Neural cell (in vitro differentiated cells): Measurements from ENCODE around the gene CYB5R3. TPM values are rescaled to one million over a fixed set of nuclear protein-coding genes. Genes with fewer than 3 reads are reported as not detected.

ENCODE experiments used
- H2AFZ ChIP-seq: fragments of 200-600, 300-800 bp; sonication (generic), shearing (Covaris generic); 2 replicates; pipeline ENCODE4 v1.6.0; 2014; ENCODE audit warnings: low read depth, mild to moderate bottlenecking, antibody characterized with exemption, low read length, moderate library complexity
- H3F3A ChIP-seq: fragments of 200-600 bp; shearing (Covaris generic); 2 replicates; pipeline ENCODE4 v1.6.1; 2016; ENCODE audit warnings: mild to moderate bottlenecking, moderate library complexity, mixed read lengths, antibody characterized with exemption, low read length; ENCODE audit not compliant: insufficient read depth, poor library complexity, severe bottlenecking
- H3K27ac ChIP-seq: fragments of 200-600, 300-800 bp; sonication (generic), shearing (Covaris generic); 2 replicates; pipeline ENCODE4 v1.5.1; 2014; ENCODE audit warnings: mild to moderate bottlenecking, low read length, moderate library complexity
- H3K27me3 ChIP-seq: fragments of 300-800, 200-600 bp; sonication (generic), shearing (Covaris generic); 2 replicates; pipeline ENCODE4 v1.6.0; 2014; ENCODE audit warnings: mild to moderate bottlenecking, low read depth, low read length, moderate library complexity; ENCODE audit not compliant: insufficient read depth
- H3K36me3 ChIP-seq: fragments of 300-800, 200-600 bp; sonication (generic), shearing (Covaris generic); 2 replicates; pipeline ENCODE4 v1.5.1; 2014; ENCODE audit warnings: mild to moderate bottlenecking, antibody characterized with exemption, low read length, moderate library complexity; ENCODE audit not compliant: insufficient read depth
- H3K4me2 ChIP-seq: fragments of 300-800, 200-600 bp; sonication (generic), shearing (Covaris generic); 2 replicates; pipeline ENCODE4 v1.6.0; 2014; ENCODE audit warnings: mild to moderate bottlenecking, low read length
- H3K4me3 ChIP-seq: fragments of 300-800, 200-600 bp; sonication (generic), shearing (Covaris generic); 2 replicates; pipeline ENCODE4 v1.5.1; 2014; ENCODE audit warnings: mild to moderate bottlenecking, low read length, moderate library complexity
- H3K79me2 ChIP-seq: fragments of 200-600 bp; shearing (Covaris generic); replicated peaks from 2 replicates; pipeline ENCODE4 v1.6.0; 2014; ENCODE audit warnings: mild to moderate bottlenecking, low read length, moderate library complexity; ENCODE audit not compliant: insufficient read depth
- H3K9ac ChIP-seq: fragments of 300-800, 200-600 bp; sonication (generic), shearing (Covaris generic); 2 replicates; pipeline ENCODE4 v1.6.1; 2016; ENCODE audit warnings: mild to moderate bottlenecking, low read length, mixed read lengths
- H3K9me2 ChIP-seq: fragments of 200-600 bp; shearing (Covaris generic); 2 replicates; pipeline ENCODE4 v1.6.1; 2016; ENCODE audit warnings: mild to moderate bottlenecking, low read length, mixed read lengths; ENCODE audit not compliant: insufficient read depth
- H3K9me3 ChIP-seq: fragments of 200-600, 300-800 bp; sonication (generic), shearing (Covaris generic); 2 replicates; pipeline ENCODE4 v1.6.1; 2016; ENCODE audit warnings: mild to moderate bottlenecking, mixed run types, low read length, moderate library complexity, mixed read lengths
- H4K20me1 ChIP-seq: fragments of 200-600 bp; shearing (Covaris generic); 2 replicates; pipeline ENCODE4 v1.6.1; 2016; ENCODE audit warnings: mild to moderate bottlenecking, mixed run types; ENCODE audit not compliant: insufficient read depth
- EP300 ChIP-seq: fragments of 450-650 bp; conservative IDR thresholded peaks from 2 replicates; pipeline ENCODE4 v1.6.1; 2014; ENCODE audit warnings: antibody characterized with exemption, mild to moderate bottlenecking, moderate library complexity; ENCODE audit not compliant: poor library complexity, severe bottlenecking
- EZH2 ChIP-seq: fragments of 200-600, 300-800 bp; shearing (Covaris generic), sonication (generic); IDR thresholded peaks from 2 replicates; pipeline ENCODE4 v1.6.1; 2014; ENCODE audit warnings: antibody characterized with exemption, low read length, borderline replicate concordance, mild to moderate bottlenecking; ENCODE audit not compliant: insufficient read depth, poor library complexity, severe bottlenecking
- MXI1 ChIP-seq: fragments of 450-650 bp; conservative IDR thresholded peaks from 2 replicates; pipeline ENCODE4 v1.6.1; 2014; ENCODE audit warnings: antibody characterized with exemption, mild to moderate bottlenecking; ENCODE audit not compliant: poor library complexity, severe bottlenecking
- POLR2AphosphoS5 ChIP-seq: IDR thresholded peaks from 2 replicates; pipeline ENCODE4 v1.6.1; 2012
- RAD21 ChIP-seq: fragments of 450-650 bp; conservative IDR thresholded peaks from 2 replicates; pipeline ENCODE4 v1.6.1; 2014; ENCODE audit warnings: antibody characterized with exemption, mild to moderate bottlenecking, moderate library complexity
- SMC3 ChIP-seq: fragments of 450-650 bp; conservative IDR thresholded peaks from 2 replicates; pipeline ENCODE4 v1.6.1; 2014; ENCODE audit warnings: antibody characterized with exemption, mild to moderate bottlenecking, moderate library complexity; ENCODE audit not compliant: poor library complexity
- TAF1 ChIP-seq: IDR thresholded peaks from 2 replicates; pipeline ENCODE4 v1.6.1; 2012; ENCODE audit warnings: low read depth
- polyA plus RNA-seq: library from polyadenylated mRNA; depleted of rRNA; stranded (reverse); fragments of >200 nt; gene quantifications from 2 replicates; pipeline ENCODE4 v1.2.3, GENCODE V29; 2014
- TF ChIP-seq, protein P1 (sequence below): IDR thresholded peaks from 2 replicates; pipeline ENCODE4 v1.6.1; 2012; ENCODE audit warnings: borderline replicate concordance
- TF ChIP-seq, protein P2 (sequence below): fragments of 450-650 bp; IDR thresholded peaks from 2 replicates; pipeline ENCODE4 v1.5.1; 2014; ENCODE audit warnings: antibody characterized with exemption, mild to moderate bottlenecking, moderate library complexity; ENCODE audit not compliant: poor library complexity, severe bottlenecking

CYB5R3 gene
- polyA plus RNA-seq, 1 donor from 2014 or later, result 20.2 TPM

GRCh38 chr22:42693763-42694683, 44.8 kb upstream of the CYB5R3 start:
- Histone ChIP-seq H3K36me3 (no peaks in the 10 kb centered on the region), H3K9me2 (no peaks in the 10 kb centered on the region), H3K27ac (no peak overlapping the region), H3K4me3 (no peak overlapping the region), H3F3A (no peaks in the 10 kb centered on the region), H3K27me3 (no peaks in the 10 kb centered on the region), H4K20me1 (no peaks in the 10 kb centered on the region), H3K9ac (no peak overlapping the region), H3K79me2 (no peaks in the 10 kb centered on the region), H3K9me3 (no peaks in the 10 kb centered on the region), H3K4me2 (no peak overlapping the region), H2AFZ (no peak overlapping the region)
- TF ChIP-seq EZH2 (no peak), TAF1 (no peak), RAD21 (no peak), POLR2AphosphoS5 (no peak), EP300 (no peak), MXI1 (no peak), SMC3 (no peak)
- TF ChIP-seq, protein P1, sequence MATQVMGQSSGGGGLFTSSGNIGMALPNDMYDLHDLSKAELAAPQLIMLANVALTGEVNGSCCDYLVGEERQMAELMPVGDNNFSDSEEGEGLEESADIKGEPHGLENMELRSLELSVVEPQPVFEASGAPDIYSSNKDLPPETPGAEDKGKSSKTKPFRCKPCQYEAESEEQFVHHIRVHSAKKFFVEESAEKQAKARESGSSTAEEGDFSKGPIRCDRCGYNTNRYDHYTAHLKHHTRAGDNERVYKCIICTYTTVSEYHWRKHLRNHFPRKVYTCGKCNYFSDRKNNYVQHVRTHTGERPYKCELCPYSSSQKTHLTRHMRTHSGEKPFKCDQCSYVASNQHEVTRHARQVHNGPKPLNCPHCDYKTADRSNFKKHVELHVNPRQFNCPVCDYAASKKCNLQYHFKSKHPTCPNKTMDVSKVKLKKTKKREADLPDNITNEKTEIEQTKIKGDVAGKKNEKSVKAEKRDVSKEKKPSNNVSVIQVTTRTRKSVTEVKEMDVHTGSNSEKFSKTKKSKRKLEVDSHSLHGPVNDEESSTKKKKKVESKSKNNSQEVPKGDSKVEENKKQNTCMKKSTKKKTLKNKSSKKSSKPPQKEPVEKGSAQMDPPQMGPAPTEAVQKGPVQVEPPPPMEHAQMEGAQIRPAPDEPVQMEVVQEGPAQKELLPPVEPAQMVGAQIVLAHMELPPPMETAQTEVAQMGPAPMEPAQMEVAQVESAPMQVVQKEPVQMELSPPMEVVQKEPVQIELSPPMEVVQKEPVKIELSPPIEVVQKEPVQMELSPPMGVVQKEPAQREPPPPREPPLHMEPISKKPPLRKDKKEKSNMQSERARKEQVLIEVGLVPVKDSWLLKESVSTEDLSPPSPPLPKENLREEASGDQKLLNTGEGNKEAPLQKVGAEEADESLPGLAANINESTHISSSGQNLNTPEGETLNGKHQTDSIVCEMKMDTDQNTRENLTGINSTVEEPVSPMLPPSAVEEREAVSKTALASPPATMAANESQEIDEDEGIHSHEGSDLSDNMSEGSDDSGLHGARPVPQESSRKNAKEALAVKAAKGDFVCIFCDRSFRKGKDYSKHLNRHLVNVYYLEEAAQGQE, result no peak
- TF ChIP-seq, protein P2, sequence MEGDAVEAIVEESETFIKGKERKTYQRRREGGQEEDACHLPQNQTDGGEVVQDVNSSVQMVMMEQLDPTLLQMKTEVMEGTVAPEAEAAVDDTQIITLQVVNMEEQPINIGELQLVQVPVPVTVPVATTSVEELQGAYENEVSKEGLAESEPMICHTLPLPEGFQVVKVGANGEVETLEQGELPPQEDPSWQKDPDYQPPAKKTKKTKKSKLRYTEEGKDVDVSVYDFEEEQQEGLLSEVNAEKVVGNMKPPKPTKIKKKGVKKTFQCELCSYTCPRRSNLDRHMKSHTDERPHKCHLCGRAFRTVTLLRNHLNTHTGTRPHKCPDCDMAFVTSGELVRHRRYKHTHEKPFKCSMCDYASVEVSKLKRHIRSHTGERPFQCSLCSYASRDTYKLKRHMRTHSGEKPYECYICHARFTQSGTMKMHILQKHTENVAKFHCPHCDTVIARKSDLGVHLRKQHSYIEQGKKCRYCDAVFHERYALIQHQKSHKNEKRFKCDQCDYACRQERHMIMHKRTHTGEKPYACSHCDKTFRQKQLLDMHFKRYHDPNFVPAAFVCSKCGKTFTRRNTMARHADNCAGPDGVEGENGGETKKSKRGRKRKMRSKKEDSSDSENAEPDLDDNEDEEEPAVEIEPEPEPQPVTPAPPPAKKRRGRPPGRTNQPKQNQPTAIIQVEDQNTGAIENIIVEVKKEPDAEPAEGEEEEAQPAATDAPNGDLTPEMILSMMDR, result no peak

DNA sequence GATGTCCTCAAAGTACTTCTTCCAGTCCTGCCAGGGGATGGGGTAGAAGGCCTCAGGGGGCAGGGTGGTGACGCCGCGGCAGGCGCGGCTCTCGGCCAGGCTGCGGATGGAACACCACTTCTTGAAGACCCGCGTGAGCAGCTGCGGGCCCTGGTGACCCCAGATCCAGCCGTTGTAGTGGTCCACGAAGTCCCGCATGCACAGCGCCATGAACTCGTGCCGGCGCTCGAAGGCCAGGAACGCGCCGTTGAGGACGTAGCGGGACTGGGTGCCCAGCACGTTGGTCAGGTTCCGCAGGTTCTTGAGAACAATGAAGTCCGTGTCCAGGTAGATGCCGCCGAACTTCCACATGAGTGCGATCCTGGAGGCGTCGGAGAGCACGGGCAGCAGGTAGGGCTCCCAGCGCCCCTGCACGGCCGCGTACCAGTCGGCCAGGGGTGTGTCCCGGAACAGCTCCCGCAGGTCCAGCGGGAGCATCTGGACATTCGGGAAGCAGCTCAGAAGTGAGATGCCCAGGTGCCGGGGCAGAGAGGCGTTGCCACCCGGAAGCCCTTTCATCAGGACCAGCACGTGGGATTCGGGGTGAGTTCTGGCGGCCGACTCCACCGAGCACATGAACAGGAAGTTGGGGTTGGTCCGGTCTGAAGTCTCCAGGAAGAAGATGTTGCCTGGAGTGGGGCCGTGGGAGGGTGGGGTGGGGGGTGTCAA, 44.0 kb upstream of the CYB5R3 start:
- Histone ChIP-seq H3F3A (no peaks in the 10 kb centered on the region), H2AFZ (no peak overlapping the region), H3K27me3 (no peaks in the 10 kb centered on the region), H3K9me3 (no peaks in the 10 kb centered on the region), H3K36me3 (no peaks in the 10 kb centered on the region), H3K4me3 (no peak overlapping the region), H3K9ac (no peak overlapping the region), H3K27ac (no peak overlapping the region), H3K4me2 (no peak overlapping the region), H3K9me2 (no peaks in the 10 kb centered on the region), H4K20me1 (no peaks in the 10 kb centered on the region), H3K79me2 (no peaks in the 10 kb centered on the region)
- TF ChIP-seq, protein P1, result no peak
- TF ChIP-seq TAF1 (no peak), SMC3 (no peak), RAD21 (no peak), POLR2AphosphoS5 (no peak), MXI1 (no peak), EP300 (no peak), EZH2 (no peak)
- TF ChIP-seq, protein P2, result no peak
